ENCODE data around the gene CNNM2.

- TF ChIP-seq CTCF (IDR thresholded peaks at IDR 0.05; ENCODE audit: insufficient read depth, low read length, poor library complexity, severe bottlenecking) (no peak), EZH2phosphoT487 (conservative IDR thresholded peaks at IDR 0.05; ENCODE audit: low read length) (no peak)
These were observed at the start of gene CNNM2 for GRCh38 chr10:102917962-102918816.

Measured in SU-DHL-6 (cell line).